ENCODE results near the gene PNPLA3.

PNPLA3 gene

GRCh38 chr22:43995057-43995685 is 71.6 kb downstream of the PNPLA3 start:
- no peak for DNase-seq

GRCh38 chr22:43995798-43996169 is 72.2 kb downstream of the PNPLA3 start:
- no peak for DNase-seq

- peak; percentile 75 for DNase-seq
Observed at GRCh38 chr22:43996170-43996980, 72.8 kb downstream of the PNPLA3 start.

- no peak for DNase-seq
Observed at GRCh38 chr22:43996981-43997265, 73.3 kb downstream of the PNPLA3 start.

Measured in stimulated activated CD4-positive, alpha-beta T cell treated with anti-CD3 and anti-CD28 coated beads, Interleukin-4, amount 100 ng/mL, for 24 hours (primary cell).